ENCODE measurements around the gene ZNF688.

GRCh38 chr16:30534368-30535105 is 37.0 kb downstream of the ZNF688 start, which contains the start of gene ZNF747:
- no peak for TF ChIP-seq EZH2phosphoT487 (IDR thresholded peaks at IDR 0.05; ENCODE audit: insufficient read depth, low read depth)
- TF ChIP-seq EZH2 (IDR thresholded peaks at IDR 0.05; ENCODE audit: insufficient read depth, poor library complexity, severe bottlenecking): no peak
